GM19372 (cell line): ENCODE data around the gene SIPA1L3.

Experiments
- ATAC-seq: cut with Tn5 transposase; IDR thresholded peaks from one replicate; pipeline ENCODE4 v1.9.1; 2021; ENCODE audit warnings: mild to moderate bottlenecking, low read depth, moderate library complexity; ENCODE audit not compliant: unreplicated experiment

SIPA1L3 gene

DNA sequence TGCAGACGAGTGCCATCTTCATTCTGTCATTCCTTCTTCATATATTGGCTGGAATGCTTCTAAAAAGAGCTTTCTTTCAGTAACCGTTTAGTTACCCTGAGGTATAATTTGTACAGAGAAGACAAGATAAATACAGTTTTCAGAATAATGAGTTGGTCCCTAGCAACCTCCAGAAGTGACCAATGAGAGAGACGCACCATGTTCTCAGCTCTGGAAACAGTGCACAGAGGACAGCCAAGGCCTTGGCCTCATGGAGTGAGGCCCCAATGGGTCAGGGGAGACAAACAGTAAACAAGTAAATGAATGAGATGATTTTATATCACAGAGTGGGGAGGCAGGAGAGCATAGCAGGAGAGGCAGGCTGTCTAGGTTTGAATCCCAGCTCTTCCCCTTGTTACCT, 226.3 kb downstream of the SIPA1L3 start:
- ATAC-seq = no peak

DNA sequence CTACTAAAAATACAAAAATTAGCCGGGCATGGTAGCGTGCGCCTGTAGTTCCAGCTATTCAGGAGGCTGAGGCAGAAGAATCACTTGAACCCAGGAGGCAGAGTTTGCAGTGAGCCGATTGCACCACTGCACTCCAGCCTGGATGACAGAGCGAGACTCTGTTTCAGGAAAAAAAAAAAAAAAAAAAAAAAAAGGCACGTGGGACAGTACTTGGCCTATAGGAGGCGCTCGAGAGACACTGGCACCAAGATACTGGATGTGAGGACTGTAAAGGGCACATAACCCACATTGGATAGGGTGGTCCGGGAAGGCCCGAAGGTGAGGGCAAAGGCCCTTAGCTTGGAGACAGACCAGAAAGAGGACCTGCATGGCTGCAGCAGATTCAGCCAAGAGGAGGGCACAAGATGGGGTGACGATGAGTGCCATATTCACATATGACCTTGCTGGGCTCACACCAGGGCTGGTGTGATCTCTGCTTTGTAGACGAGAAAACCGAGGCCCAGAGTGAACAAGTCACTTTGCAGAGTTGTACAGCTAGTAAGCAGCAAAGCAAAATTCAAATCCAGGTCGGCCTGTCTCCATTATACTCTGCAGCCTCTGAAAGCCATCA, 227.6 kb downstream of the SIPA1L3 start:
- ATAC-seq = no peak

DNA sequence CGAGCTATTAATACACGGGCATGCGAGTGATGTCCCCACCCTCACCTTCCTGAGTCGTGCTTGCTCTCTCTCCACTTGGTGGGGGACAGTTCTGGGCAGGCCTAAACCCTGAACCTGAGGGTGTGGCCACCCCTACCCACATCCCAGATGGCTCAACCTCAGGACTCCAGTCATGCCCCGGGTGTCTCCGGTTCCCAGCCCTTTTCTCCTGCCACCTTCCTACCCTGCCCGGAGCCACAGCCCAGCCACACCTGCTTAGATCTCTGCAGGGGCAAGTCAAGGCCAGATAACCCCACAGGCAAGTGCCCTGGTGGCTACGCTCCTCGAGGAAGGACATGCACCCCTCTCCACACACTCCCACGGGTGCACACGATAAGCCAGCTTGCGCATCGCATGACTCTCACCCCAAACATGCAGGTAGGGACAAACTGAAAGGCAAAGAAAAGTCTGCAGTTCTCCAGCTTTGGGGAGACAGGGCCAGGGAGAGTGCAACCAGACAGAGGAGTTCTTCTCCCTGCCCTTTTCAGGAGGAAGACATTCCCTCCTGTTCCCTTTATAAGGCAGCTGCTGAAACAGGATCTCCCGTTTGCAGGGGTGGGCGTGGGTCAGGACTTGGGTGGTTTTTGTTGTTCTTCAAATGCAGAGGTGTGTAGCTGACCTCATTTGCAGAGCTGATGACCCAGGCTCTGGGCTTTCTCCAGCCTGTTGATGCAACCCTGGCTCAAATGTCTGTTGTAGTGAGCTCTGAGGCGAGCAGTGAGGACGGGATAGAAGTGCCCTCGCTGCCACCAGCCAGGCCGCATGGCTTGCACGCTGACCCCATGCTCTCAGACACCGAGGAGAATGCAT, 228.4 kb downstream of the SIPA1L3 start:
- no peak for ATAC-seq

- ATAC-seq = no peak
These were observed 232.1 kb downstream of the SIPA1L3 start for GRCh38 chr19:38139122-38139521.

- no peak for ATAC-seq
These were observed 234.1 kb downstream of the SIPA1L3 start for GRCh38 chr19:38141108-38141507.

DNA sequence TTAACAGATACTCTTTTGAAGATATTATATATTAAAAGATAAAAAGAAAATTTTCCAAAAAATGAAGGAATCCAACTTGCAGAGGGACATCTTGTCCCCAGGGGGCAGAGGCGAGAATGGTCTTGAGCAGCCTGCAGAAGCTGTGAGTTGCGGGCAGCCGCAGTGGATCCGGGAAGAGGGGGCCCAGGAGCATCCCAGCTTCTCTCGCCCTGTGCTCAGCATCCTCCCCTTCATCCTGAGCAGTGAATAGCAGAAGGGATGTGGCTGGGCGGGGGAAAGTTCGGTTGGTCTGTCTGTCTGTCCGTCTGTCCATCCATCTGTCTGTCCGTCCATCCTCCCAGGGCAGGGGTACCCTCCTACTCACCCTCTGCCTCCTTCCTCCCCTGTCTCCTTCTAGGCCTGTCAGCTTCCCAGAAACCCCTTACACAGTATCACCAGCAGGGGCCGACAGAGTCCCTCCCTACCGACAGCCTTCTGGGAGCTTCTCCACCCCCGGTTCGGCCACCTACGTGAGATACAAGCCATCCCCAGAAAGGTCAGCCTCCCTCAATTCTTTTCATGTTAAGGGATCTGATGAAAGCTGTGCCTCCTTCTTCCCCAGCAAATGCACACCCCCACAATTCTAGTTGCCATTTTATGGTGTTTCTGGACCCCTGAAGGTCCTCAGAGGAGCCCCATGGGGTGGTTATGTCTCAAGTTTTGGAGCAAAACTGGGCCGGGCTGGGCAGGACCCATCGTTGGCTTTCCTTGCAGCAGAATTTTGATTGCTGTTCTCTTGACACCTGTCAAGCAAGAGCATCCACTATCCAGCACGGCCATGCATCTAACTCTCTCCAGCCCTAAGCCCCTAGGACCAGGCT, 235.4 kb downstream of the SIPA1L3 start:
- ATAC-seq = no peak

- no peak for ATAC-seq
These were observed 236.8 kb downstream of the SIPA1L3 start for GRCh38 chr19:38143847-38144246.

DNA sequence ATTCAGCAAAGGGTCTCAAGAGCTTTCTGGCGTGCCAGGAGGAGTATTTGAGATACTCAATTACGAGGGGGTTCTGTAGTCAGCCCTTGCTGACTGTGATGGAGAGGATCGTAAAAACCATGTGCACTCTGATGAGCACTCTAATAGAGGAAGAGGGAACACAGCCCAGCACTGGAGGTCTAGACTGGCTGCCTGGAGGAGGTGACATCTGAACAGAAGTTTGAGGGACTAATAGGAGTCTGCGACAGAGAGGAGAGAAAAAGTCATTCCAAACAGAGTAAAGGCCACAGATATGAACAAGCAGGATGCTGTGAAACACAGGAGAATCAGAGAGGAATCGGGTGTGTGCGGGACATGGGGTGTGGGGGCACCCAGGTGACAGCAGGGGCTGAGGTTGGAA, 237.7 kb downstream of the SIPA1L3 start:
- ATAC-seq = no peak

GRCh38 chr19:38145623-38146022, 238.6 kb downstream of the SIPA1L3 start:
- ATAC-seq = no peak

DNA sequence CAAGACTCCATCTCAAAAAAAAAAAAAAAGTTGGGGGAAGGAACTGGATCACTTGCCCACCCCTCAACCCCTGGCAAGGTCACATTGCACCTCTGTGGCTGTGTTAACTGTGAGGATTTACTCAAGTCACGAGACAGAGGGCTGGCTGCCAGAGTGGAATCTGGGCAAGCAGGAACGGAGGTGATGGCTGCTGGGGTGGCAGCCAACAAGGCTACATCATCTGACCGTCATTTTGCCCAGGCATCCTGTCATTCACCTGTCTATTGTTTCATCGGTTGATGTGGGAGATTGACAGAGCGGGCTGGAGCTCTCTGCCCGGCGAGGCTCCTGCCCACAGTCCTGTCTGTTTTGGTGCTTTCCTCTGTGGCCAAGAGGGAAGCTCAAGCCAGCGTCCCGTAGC, 241.3 kb downstream of the SIPA1L3 start:
- ATAC-seq = no peak

DNA sequence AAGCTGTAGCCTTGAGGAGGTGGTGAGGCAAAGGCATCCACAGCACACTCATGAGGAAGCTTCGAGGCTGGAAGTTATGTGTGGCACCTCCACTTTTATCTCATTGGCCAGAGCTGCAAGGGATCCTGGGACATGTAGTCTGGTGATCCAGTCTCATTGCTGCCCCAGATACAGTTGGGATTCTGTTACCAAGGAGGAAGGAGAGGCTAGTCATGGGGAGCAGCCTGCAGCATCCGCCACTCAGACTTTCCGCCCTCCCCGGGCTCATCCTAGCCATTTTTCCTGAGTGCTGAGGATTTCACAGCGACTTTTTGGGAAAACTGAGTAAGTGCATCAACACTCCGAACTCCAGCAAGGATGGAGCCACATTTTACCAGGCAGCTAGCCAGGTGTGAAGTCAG, 242.7 kb downstream of the SIPA1L3 start:
- ATAC-seq = no peak

- ATAC-seq = no peak
These were observed 244.2 kb downstream of the SIPA1L3 start for GRCh38 chr19:38151242-38151641.

DNA sequence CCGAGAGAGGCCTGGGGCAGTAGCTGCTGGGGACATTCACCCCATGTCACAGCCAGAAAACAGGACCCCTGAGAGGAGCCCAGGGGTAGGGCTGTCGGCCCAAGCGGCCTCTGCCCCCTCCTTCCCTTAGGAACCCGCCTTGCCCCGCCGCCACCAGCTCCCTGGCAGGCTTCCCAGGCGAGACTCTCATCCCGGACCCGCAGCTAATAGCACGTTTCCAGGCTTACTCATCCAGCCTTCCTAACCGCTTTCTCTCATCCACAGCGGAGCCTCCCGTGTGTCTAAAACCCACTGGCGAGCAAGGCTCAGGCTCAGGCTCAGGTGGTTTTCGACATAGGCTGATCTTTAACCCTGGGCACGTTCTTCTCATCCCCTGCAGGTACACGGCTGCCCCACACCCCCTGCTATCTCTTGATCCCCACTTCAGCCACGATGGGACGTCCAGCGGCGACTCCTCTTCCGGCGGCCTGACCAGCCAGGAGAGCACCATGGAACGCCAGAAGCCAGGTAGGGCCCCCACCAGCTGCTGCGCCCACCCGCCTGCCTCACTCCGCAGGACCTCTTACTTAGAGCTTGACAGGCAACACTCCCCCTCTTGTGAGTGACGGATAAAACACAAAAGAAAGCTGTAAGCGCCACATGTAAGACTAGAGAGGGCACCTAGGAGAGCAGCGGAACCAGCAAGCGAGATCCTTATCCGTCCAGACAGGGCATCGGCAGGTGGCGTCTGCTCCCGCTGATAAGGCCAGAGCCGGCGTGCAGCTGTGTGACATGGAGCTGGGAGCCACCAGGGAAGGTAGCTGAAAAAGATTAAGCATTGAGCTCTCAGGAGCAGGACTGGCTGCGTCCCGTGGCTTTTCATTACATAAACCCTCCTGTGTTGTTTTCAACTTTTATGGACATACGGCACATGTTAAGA, 245.7 kb downstream of the SIPA1L3 start:
- ATAC-seq = no peak

GRCh38 chr19:38155453-38155852, 248.4 kb downstream of the SIPA1L3 start:
- ATAC-seq = no peak

GRCh38 chr19:38158730-38159129, 251.7 kb downstream of the SIPA1L3 start:
- ATAC-seq = no peak

- ATAC-seq = no peak
These were observed 255.1 kb downstream of the SIPA1L3 start for GRCh38 chr19:38162094-38162493.

DNA sequence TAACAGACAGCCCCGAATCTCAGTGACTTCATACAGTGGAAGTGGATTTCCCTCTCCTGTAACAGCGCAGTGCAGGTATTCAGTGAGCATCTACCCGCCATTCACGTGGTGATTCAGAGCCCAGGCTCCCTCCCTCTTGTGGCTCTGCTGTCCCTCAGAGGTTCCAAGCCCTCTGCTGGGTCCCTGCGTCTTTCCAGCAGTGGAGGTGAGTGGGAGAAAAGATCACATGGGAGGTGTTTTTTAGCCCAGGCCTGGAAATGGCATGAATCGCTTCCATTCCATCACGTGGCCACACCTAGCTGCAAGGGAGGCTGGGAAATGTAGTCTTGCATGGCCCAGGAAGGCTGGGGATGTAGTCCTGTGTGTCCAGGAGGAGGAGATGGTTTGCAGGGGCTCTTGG, 255.6 kb downstream of the SIPA1L3 start:
- no peak for ATAC-seq

- no peak for ATAC-seq
These were observed 256.6 kb downstream of the SIPA1L3 start for GRCh38 chr19:38163419-38164290.

GRCh38 chr19:38164526-38164925, 257.5 kb downstream of the SIPA1L3 start:
- ATAC-seq = no peak
